Cardiac muscle cell (in vitro differentiated cells and primary cell): ENCODE data around the gene MAP3K7. TPM values are rescaled to one million over a fixed set of nuclear protein-coding genes. Genes with fewer than 3 reads are reported as not detected.

Experiments
- DNase-seq, 2 donors: peaks; one replicate each; pipeline versions ENCODE4 v3.0.0 to v3.0.0-alpha.2; 2010 to 2017; ENCODE audit warnings: low read depth in 1 of 2, low spot score in 1 of 2
- H3K27ac ChIP-seq: fragments of 200-600 bp; sonication (generic); 2 replicates; pipeline ENCODE4 v1.5.1; 2016
- H3K27me3 ChIP-seq: fragments of 200-600 bp; sonication (generic); 2 replicates; pipeline ENCODE4 v1.6.0; 2016; ENCODE audit warnings: control low read depth
- H3K36me3 ChIP-seq: fragments of 200-600 bp; sonication (generic); 2 replicates; pipeline ENCODE4 v1.5.1; 2016; ENCODE audit warnings: control low read depth
- H3K4me1 ChIP-seq: fragments of 200-600 bp; sonication (generic); 2 replicates; pipeline ENCODE4 v1.8.1; 2017; ENCODE audit warnings: low read depth, mild to moderate bottlenecking, mixed run types
- H3K4me3 ChIP-seq: fragments of 200-600 bp; sonication (generic); 2 replicates; pipeline ENCODE4 v1.5.1; 2016; ENCODE audit warnings: mild to moderate bottlenecking
- H3K9me3 ChIP-seq: fragments of 200-600 bp; sonication (generic); 2 replicates; pipeline ENCODE4 v1.5.1; 2017; ENCODE audit warnings: low read depth, mild to moderate bottlenecking, control low read depth
- polyA plus RNA-seq: library from polyadenylated mRNA; unstranded; fragments of >200 nt; fragmentation: Nextera tagmentation; extraction: Ambion mirVana; gene quantifications from 2 replicates; pipeline ENCODE4 v1.2.1, GENCODE V29; 2016
- total RNA-seq: library from RNA; depleted of rRNA; stranded (reverse); fragments of >200 nt; gene quantifications from 2 replicates; pipeline ENCODE4 v1.2.3, GENCODE V29; 2016
- TF ChIP-seq, protein P1 (sequence below): IDR thresholded peaks from 2 replicates; pipeline ENCODE4 v1.5.1; 2012; ENCODE audit warnings: low read depth, mild to moderate bottlenecking, low read length

The MAP3K7 gene
- total and polyA plus RNA-seq, 2 experiments from 2014 or later: 31.9 to 37.6 TPM

- Histone ChIP-seq H3K27ac (no peak overlapping the region), H3K4me3 (no peak overlapping the region), H3K36me3 (no peaks in the 10 kb centered on the region), H3K4me1 (peaks cover 11% of the 10 kb centered on the region), H3K27me3 (no peaks in the 10 kb centered on the region), H3K9me3 (no peaks in the 10 kb centered on the region)
- DNase-seq: peak in 1 of 2 donors; percentile 52
- TF ChIP-seq, protein P1, sequence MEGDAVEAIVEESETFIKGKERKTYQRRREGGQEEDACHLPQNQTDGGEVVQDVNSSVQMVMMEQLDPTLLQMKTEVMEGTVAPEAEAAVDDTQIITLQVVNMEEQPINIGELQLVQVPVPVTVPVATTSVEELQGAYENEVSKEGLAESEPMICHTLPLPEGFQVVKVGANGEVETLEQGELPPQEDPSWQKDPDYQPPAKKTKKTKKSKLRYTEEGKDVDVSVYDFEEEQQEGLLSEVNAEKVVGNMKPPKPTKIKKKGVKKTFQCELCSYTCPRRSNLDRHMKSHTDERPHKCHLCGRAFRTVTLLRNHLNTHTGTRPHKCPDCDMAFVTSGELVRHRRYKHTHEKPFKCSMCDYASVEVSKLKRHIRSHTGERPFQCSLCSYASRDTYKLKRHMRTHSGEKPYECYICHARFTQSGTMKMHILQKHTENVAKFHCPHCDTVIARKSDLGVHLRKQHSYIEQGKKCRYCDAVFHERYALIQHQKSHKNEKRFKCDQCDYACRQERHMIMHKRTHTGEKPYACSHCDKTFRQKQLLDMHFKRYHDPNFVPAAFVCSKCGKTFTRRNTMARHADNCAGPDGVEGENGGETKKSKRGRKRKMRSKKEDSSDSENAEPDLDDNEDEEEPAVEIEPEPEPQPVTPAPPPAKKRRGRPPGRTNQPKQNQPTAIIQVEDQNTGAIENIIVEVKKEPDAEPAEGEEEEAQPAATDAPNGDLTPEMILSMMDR: no peak
These were observed 118.8 kb downstream of the MAP3K7 start for GRCh38 chr6:90468080-90468479.

- H3K4me3 ChIP-seq: no peak overlapping the region
- H3K27me3 ChIP-seq: no peaks in the 10 kb centered on the region
- DNase-seq: no peak
- H3K4me1 ChIP-seq: peaks cover 11% of the 10 kb centered on the region
- TF ChIP-seq, protein P1: no peak
- H3K27ac ChIP-seq: no peak overlapping the region
- H3K36me3 ChIP-seq: no peaks in the 10 kb centered on the region
- no peaks in the 10 kb centered on the region for H3K9me3 ChIP-seq
These were observed 119.3 kb downstream of the MAP3K7 start for GRCh38 chr6:90467546-90467945.

DNA sequence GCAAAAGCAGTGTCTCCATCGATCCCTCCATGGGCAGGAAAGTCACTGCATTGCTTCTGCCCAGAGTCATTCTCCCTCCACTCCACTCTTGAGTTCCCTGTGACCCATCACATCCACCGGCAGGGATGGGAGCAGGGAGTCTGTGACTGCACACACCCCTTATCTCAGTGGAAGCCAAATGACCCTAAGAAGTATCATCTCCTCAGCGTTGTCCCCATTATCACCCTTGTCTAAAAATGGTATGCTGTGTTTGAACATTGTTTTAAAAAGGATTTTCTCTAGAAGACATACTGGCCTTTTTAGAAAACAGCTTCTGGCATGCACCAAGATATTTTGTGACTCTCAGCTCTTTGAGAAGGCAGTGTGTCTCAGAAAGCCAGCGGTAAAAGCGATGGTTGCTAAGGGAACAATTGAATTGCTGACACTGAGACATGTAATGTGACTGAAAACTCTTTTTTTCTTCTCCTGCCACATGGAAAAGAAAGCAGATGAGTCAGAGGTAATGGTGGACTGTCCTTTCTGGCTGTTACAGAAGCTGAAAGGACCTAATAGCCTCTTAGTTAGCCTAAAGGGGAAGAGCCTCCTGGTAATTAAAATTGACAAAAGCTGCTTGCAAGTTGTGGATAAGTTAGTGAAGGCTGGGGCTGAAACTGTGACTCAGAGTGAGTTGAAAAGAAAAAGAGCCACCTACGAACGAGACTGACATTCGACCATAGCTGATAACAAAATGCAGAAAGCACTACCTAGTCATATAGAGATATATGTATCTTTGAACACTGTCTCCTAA lies 120.5 kb downstream of the MAP3K7 start:
- no peak for DNase-seq
- H3K36me3 ChIP-seq: no peaks in the 10 kb centered on the region
- no peak overlapping the region for H3K4me3 ChIP-seq
- no peaks in the 10 kb centered on the region for H3K27me3 ChIP-seq
- TF ChIP-seq, protein P1: no peak
- peaks cover 11% of the 10 kb centered on the region for H3K4me1 ChIP-seq
- no peaks in the 10 kb centered on the region for H3K9me3 ChIP-seq
- no peak overlapping the region for H3K27ac ChIP-seq

- Histone ChIP-seq H3K27ac (no peak overlapping the region), H3K4me3 (no peak overlapping the region), H3K4me1 (peaks cover 4% of the 10 kb centered on the region), H3K36me3 (no peaks in the 10 kb centered on the region), H3K27me3 (no peaks in the 10 kb centered on the region), H3K9me3 (no peaks in the 10 kb centered on the region)
- no peak for DNase-seq
- TF ChIP-seq, protein P1: no peak
These were observed 121.2 kb downstream of the MAP3K7 start for GRCh38 chr6:90465686-90466085.

- Histone ChIP-seq H3K4me1 (peaks cover 4% of the 10 kb centered on the region), H3K27me3 (no peaks in the 10 kb centered on the region), H3K9me3 (no peaks in the 10 kb centered on the region), H3K27ac (no peak overlapping the region), H3K4me3 (no peak overlapping the region), H3K36me3 (no peaks in the 10 kb centered on the region)
- no peak for DNase-seq
- TF ChIP-seq, protein P1: no peak
These were observed 122.4 kb downstream of the MAP3K7 start for GRCh38 chr6:90464507-90464906.
